PC-9 (cell line): ENCODE data around the gene PIK3R6.

ENCODE experiments used
- CTCF ChIP-seq: fragments of 200-600 bp; sonication (generic); conservative IDR thresholded peaks from 2 replicates; pipeline ENCODE4 v1.6.1; 2017; ENCODE audit warnings: mixed run types, antibody characterized with exemption, mild to moderate bottlenecking, moderate library complexity
- EZH2 ChIP-seq: fragments of 200-600 bp; sonication (generic); IDR thresholded peaks from 2 replicates; pipeline ENCODE4 v1.8.0; 2017; ENCODE audit warnings: antibody characterized with exemption, low read depth

DNA sequence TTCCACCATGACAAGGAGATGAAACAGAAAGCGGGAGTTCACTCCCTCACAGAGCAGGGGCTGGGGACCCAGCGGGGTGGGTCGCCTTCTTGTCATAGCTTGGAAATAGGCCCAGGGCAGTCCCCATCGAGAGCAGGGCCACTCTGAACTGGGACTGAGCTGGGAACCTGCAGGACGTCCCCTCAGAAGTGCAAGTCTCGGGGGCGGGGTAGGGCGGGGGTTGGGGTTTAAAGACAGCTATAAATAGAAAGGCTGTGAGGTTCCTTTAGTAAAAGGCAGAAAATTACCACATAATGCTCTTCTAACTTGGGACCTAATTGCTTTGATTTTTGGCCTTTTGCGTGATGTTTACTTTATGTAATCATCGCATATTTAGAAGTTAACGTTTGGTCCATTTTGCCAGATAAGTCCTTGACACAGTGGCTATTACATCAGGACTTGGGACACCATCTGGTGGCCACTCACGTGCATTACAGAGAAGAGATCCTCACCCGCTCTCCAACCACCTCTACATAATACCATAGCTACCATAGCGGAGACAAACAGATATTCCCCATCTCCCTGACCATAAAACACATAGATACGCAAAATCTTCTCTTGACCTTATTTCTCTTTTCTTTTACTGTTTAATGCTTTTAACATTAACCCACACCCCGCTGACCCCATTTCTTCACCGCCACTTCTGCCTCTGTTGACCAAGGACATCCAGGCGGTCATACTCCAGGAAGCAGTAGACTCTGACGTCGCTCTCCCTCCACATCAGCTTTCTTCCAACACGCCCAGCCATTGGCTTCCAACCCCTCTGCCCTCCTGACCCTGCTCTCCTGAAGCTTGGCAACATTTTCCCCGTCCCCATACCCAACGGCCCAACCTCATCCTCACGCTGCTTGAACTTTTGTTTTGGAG, 27.5 kb upstream of the PIK3R6 start:
- TF ChIP-seq CTCF (peak; percentile 64), EZH2 (no peak)
